Measurements from ENCODE around the gene SEMA3A.
"Not testable (repeated sequence)": the region's sequence is repeated elsewhere in the genome, so short reads cannot be mapped to it uniquely, and the experiment has no call there.

SEMA3A gene

GRCh38 chr7:84057576-84057975 lies 137.0 kb downstream of the SEMA3A start:
- DNase-seq = no peak

- no peak for DNase-seq
Observed at GRCh38 chr7:84055904-84056605, 138.5 kb downstream of the SEMA3A start.

GRCh38 chr7:84055199-84055598 lies 139.4 kb downstream of the SEMA3A start:
- not testable (repeated sequence) for DNase-seq

GRCh38 chr7:84049071-84049836 lies 145.3 kb downstream of the SEMA3A start:
- DNase-seq = no peak

- DNase-seq = no peak
Observed at GRCh38 chr7:84047085-84047484, 147.5 kb downstream of the SEMA3A start.

GRCh38 chr7:84044834-84045233 lies 149.8 kb downstream of the SEMA3A start:
- no peak for DNase-seq

GRCh38 chr7:84043661-84044191 lies 150.9 kb downstream of the SEMA3A start:
- DNase-seq = no peak

GRCh38 chr7:84042110-84042539 lies 152.5 kb downstream of the SEMA3A start:
- DNase-seq = no peak

GRCh38 chr7:84041649-84042048 lies 152.9 kb downstream of the SEMA3A start:
- DNase-seq = no peak

- no peak for DNase-seq
Observed at GRCh38 chr7:84040355-84040754, 154.2 kb downstream of the SEMA3A start.

GRCh38 chr7:84039432-84039831 lies 155.2 kb downstream of the SEMA3A start:
- no peak for DNase-seq

- no peak for DNase-seq
Observed at GRCh38 chr7:84027678-84028077, 166.9 kb downstream of the SEMA3A start.

GRCh38 chr7:84025332-84025927 lies 169.2 kb downstream of the SEMA3A start:
- no peak for DNase-seq

GRCh38 chr7:84022684-84023308 lies 171.8 kb downstream of the SEMA3A start:
- no peak for DNase-seq

GRCh38 chr7:84022009-84022408 lies 172.6 kb downstream of the SEMA3A start:
- no peak for DNase-seq

- no peak for DNase-seq
Observed at GRCh38 chr7:84021292-84021908, 173.2 kb downstream of the SEMA3A start.

- no peak for DNase-seq
Observed at GRCh38 chr7:84017651-84018050, 176.9 kb downstream of the SEMA3A start.

GRCh38 chr7:84013616-84014240 lies 180.9 kb downstream of the SEMA3A start:
- no peak for DNase-seq

GRCh38 chr7:84009782-84010181 lies 184.8 kb downstream of the SEMA3A start:
- no peak for DNase-seq

GRCh38 chr7:84009051-84009450 lies 185.5 kb downstream of the SEMA3A start:
- DNase-seq = no peak

GRCh38 chr7:84003191-84003590 lies 191.4 kb downstream of the SEMA3A start:
- DNase-seq = no peak

- no peak for DNase-seq
Observed at GRCh38 chr7:84002348-84002747, 192.2 kb downstream of the SEMA3A start.

Measured in stimulated activated CD4-positive, alpha-beta T cell treated with anti-CD3 and anti-CD28 coated beads, Interleukin-4, amount 100 ng/mL, for 24 hours (primary cell).